CD8-positive, alpha-beta memory T cell (primary cell): ENCODE results near the gene ATP2B2. TPM values are rescaled to one million over a fixed set of nuclear protein-coding genes. Genes with fewer than 3 reads are reported as not detected.

Experiments used
- CTCF ChIA-PET: fragments of 350-600 bp; sonication (Branson Sonifier 250); formaldehyde crosslinking; loops from one replicate; lab custom pipeline; 2021; ENCODE audit warnings: antibody characterized with exemption; lab: Charles Lee
- POLR2A ChIA-PET: fragments of 350-600 bp; sonication (Branson Sonifier 250); formaldehyde crosslinking; loops from one replicate; lab custom pipeline; 2021; ENCODE audit warnings: antibody characterized with exemption; lab: Charles Lee
- DNase-seq, 5 donors: peaks; one replicate each; pipeline versions ENCODE4 v3.0.0 to v3.0.0-alpha.2; 2020 to 2022; ENCODE audit warnings: mixed read lengths in 1 of 5
- H3K27ac ChIP-seq: one replicate; pipeline ENCODE4 v1.7.0; 2013; ENCODE audit warnings: low read depth, mild to moderate bottlenecking, low read length, moderate library complexity
- H3K27me3 ChIP-seq: 2 replicates; pipeline ENCODE4 v1.7.0; 2013; ENCODE audit warnings: low read length, mild to moderate bottlenecking; ENCODE audit not compliant: insufficient read depth, poor library complexity, severe bottlenecking
- H3K36me3 ChIP-seq: 2 replicates; pipeline ENCODE4 v1.7.0; 2013; ENCODE audit warnings: mild to moderate bottlenecking, low read length, moderate library complexity; ENCODE audit not compliant: insufficient read depth
- H3K4me1 ChIP-seq: 2 replicates; pipeline ENCODE4 v1.7.0; 2013; ENCODE audit warnings: mild to moderate bottlenecking, low read length, moderate library complexity; ENCODE audit not compliant: insufficient read depth
- H3K4me3 ChIP-seq: 2 replicates; pipeline ENCODE4 v1.7.0; 2013; ENCODE audit warnings: mild to moderate bottlenecking, low read length
- H3K9me3 ChIP-seq: 2 replicates; pipeline ENCODE4 v1.7.0; 2013; ENCODE audit warnings: mild to moderate bottlenecking, low read length
- H3K27ac Mint-ChIP-seq, 8 donors: one replicate each; pipeline ENCODE4 v1.8.0; 2020 to 2021; ENCODE audit warnings: mixed read lengths in 8 of 8, mild to moderate bottlenecking in 6 of 8, inconsistent platforms in 3 of 8, moderate library complexity in 3 of 8
- H3K27me3 Mint-ChIP-seq, 2 donors: one replicate each; pipeline ENCODE4 v1.8.0; 2020 to 2021; ENCODE audit warnings: mixed read lengths in 2 of 2, mild to moderate bottlenecking in 1 of 2, moderate library complexity in 1 of 2
- H3K36me3 Mint-ChIP-seq, 3 donors: one replicate each; pipeline ENCODE4 v1.8.0; 2020 to 2021; ENCODE audit warnings: mixed read lengths in 3 of 3, inconsistent platforms in 1 of 3, mild to moderate bottlenecking in 1 of 3
- H3K4me1 Mint-ChIP-seq, 3 donors: one replicate each; pipeline ENCODE4 v1.8.0; 2020 to 2021; ENCODE audit warnings: mixed read lengths in 3 of 3, inconsistent platforms in 1 of 3, mild to moderate bottlenecking in 1 of 3
- H3K4me3 Mint-ChIP-seq, 7 donors: one replicate each; pipeline ENCODE4 v1.8.0; 2020 to 2021; ENCODE audit warnings: mixed read lengths in 7 of 7, mild to moderate bottlenecking in 6 of 7, moderate library complexity in 4 of 7, inconsistent platforms in 2 of 7
- H3K9me3 Mint-ChIP-seq, 5 donors: one replicate each; pipeline ENCODE4 v1.8.0; 2020 to 2022; ENCODE audit warnings: mixed read lengths in 5 of 5, mild to moderate bottlenecking in 3 of 5, moderate library complexity in 2 of 5, inconsistent platforms in 1 of 5
- polyA plus RNA-seq: library from polyadenylated mRNA; unstranded; fragments of 300-500 nt; fragmentation: Illumina TruSeq; gene quantifications from one replicate; pipeline ENCODE4 v1.2.3, GENCODE V29; 2021
- total RNA-seq, 2 experiments: library from RNA; stranded (reverse); gene quantifications; one replicate each; pipeline ENCODE4 v1.2.3, GENCODE V29; 2021

The ATP2B2 gene
- total and polyA plus RNA-seq, 3 experiments from 2014 or later = not detected

GRCh38 chr3:10334459-10334858 lies 170.9 kb downstream of the ATP2B2 start:
- no peaks in the 10 kb centered on the region for H3K4me1 ChIP-seq
- peaks cover 0 to 5% (median 4%) of the 10 kb centered on the region in 3 donors for H3K4me1 Mint-ChIP-seq
- no peak overlapping the region for H3K4me3 ChIP-seq
- H3K27ac ChIP-seq = no peak overlapping the region
- CTCF ChIA-PET = interaction anchor here (1.0 to 1.3 kb wide), 2 partner anchors 13 to 406 kb away, joined by 3 read pairs; partner anchors contain the start of gene SEC13
- peaks cover 0 to under 1% (median 0%) of the 10 kb centered on the region in 3 donors for H3K36me3 Mint-ChIP-seq
- H3K9me3 Mint-ChIP-seq = no peaks in the 10 kb centered on the region
- H3K27me3 ChIP-seq = no peaks in the 10 kb centered on the region
- no peak for DNase-seq
- H3K27me3 Mint-ChIP-seq = peaks cover 9 to 15% of the 10 kb centered on the region in 2 donors
- no peaks in the 10 kb centered on the region for H3K9me3 ChIP-seq
- H3K4me3 Mint-ChIP-seq = no peak overlapping the region
- H3K27ac Mint-ChIP-seq = no peak overlapping the region
- no peaks in the 10 kb centered on the region for H3K36me3 ChIP-seq
- POLR2A ChIA-PET = no interaction called here

GRCh38 chr3:10334042-10334441 lies 171.3 kb downstream of the ATP2B2 start:
- H3K9me3 Mint-ChIP-seq = no peaks in the 10 kb centered on the region

GRCh38 chr3:10333349-10333650 lies 172.1 kb downstream of the ATP2B2 start:
- H3K27me3 Mint-ChIP-seq = peaks cover 20 to 21% of the 10 kb centered on the region in 2 donors
- peaks cover 0 to 5% (median 0%) of the 10 kb centered on the region in 3 donors for H3K36me3 Mint-ChIP-seq
- no peak overlapping the region for H3K4me3 Mint-ChIP-seq
- peaks cover 0 to 5% (median 4%) of the 10 kb centered on the region in 3 donors for H3K4me1 Mint-ChIP-seq
- no peaks in the 10 kb centered on the region for H3K27me3 ChIP-seq
- no peak overlapping the region for H3K4me3 ChIP-seq
- CTCF ChIA-PET = no interaction called here
- H3K27ac Mint-ChIP-seq = no peak overlapping the region
- POLR2A ChIA-PET = no interaction called here
- H3K9me3 ChIP-seq = no peaks in the 10 kb centered on the region
- no peak for DNase-seq
- no peak overlapping the region for H3K27ac ChIP-seq
- no peaks in the 10 kb centered on the region for H3K4me1 ChIP-seq
- H3K36me3 ChIP-seq = no peaks in the 10 kb centered on the region
- no peaks in the 10 kb centered on the region for H3K9me3 Mint-ChIP-seq

More at GRCh38 chr3:10334042-10334441, 171.3 kb downstream of the ATP2B2 start:
- no peak for DNase-seq
- Histone ChIP-seq H3K27me3 (no peaks in the 10 kb centered on the region), H3K27ac (no peak overlapping the region), H3K4me3 (no peak overlapping the region), H3K36me3 (no peaks in the 10 kb centered on the region), H3K9me3 (no peaks in the 10 kb centered on the region), H3K4me1 (no peaks in the 10 kb centered on the region)
- POLR2A ChIA-PET = no interaction called here
- Mint-ChIP-seq H3K4me3 (no peak overlapping the region), H3K4me1 (peaks cover 0 to 5% (median 4%) of the 10 kb centered on the region in 3 donors), H3K36me3 (peaks cover 0 to 5% (median 0%) of the 10 kb centered on the region in 3 donors), H3K27me3 (peaks cover 13 to 17% of the 10 kb centered on the region in 2 donors), H3K27ac (peak overlapping the region in 1 of 8 donors; percentile 38)
- CTCF ChIA-PET = interaction anchor here (1.0 to 1.3 kb wide), 2 partner anchors 13 to 406 kb away, joined by 3 read pairs; partner anchors contain the start of gene SEC13

- Mint-ChIP-seq H3K4me1 (peaks cover 0 to 5% (median 4%) of the 10 kb centered on the region in 3 donors), H3K9me3 (no peaks in the 10 kb centered on the region), H3K4me3 (no peak overlapping the region), H3K27me3 (peaks cover 21 to 23% of the 10 kb centered on the region in 2 donors), H3K27ac (no peak overlapping the region), H3K36me3 (peaks cover 0 to 5% (median 0%) of the 10 kb centered on the region in 3 donors)
- no peaks in the 10 kb centered on the region for H3K4me1 ChIP-seq
- no peaks in the 10 kb centered on the region for H3K36me3 ChIP-seq
- no peaks in the 10 kb centered on the region for H3K9me3 ChIP-seq
- ChIA-PET CTCF (no interaction called here), POLR2A (no interaction called here)
- no peak overlapping the region for H3K27ac ChIP-seq
- H3K27me3 ChIP-seq = no peaks in the 10 kb centered on the region
- DNase-seq = peak in 1 of 5 donors; percentile 24
- no peak overlapping the region for H3K4me3 ChIP-seq
These were observed 172.7 kb downstream of the ATP2B2 start for GRCh38 chr3:10332481-10333348.

DNA sequence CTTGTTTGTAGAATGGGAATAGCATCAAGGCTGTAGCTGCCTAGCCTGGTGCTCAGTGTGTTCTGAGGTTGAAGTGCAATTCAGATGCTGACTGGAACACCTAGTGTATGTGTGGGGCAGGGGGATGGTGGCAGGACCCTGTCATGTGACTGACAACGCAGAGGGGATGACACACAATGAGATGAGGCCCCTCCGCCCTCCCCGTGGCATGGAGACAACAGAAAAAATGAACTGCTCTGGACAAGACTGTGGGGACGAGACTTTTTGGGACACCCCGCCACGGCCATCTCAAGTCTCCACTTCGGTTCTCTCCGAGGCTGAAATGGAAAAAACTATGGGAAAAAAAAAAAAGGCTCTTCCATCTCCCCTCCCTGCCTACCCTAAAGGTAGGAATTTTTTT lies 174.1 kb downstream of the ATP2B2 start:
- no peaks in the 10 kb centered on the region for H3K9me3 Mint-ChIP-seq
- no peak overlapping the region for H3K4me3 Mint-ChIP-seq
- H3K4me1 ChIP-seq = no peaks in the 10 kb centered on the region
- no peaks in the 10 kb centered on the region for H3K36me3 ChIP-seq
- peaks cover 0 to 5% (median 0%) of the 10 kb centered on the region in 3 donors for H3K36me3 Mint-ChIP-seq
- H3K27me3 Mint-ChIP-seq = peaks cover 25 to 33% of the 10 kb centered on the region in 2 donors
- H3K4me1 Mint-ChIP-seq = peaks cover 0 to 5% (median 4%) of the 10 kb centered on the region in 3 donors
- no peaks in the 10 kb centered on the region for H3K9me3 ChIP-seq
- CTCF ChIA-PET = interaction anchor here (1.3 kb wide), 1 partner anchor 13 kb away, joined by 3 read pairs; no protein-coding TSS in a partner anchor
- POLR2A ChIA-PET = no interaction called here
- DNase-seq = peak in 1 of 5 donors; percentile 26
- no peaks in the 10 kb centered on the region for H3K27me3 ChIP-seq
- H3K27ac ChIP-seq = no peak overlapping the region
- H3K27ac Mint-ChIP-seq = no peak overlapping the region
- H3K4me3 ChIP-seq = no peak overlapping the region

- no peaks in the 10 kb centered on the region for H3K27me3 ChIP-seq
- POLR2A ChIA-PET = no interaction called here
- H3K27ac ChIP-seq = no peak overlapping the region
- H3K36me3 Mint-ChIP-seq = peaks cover 0 to 5% (median 0%) of the 10 kb centered on the region in 3 donors
- H3K4me3 Mint-ChIP-seq = no peak overlapping the region
- H3K4me1 Mint-ChIP-seq = peaks cover 0 to 5% (median 4%) of the 10 kb centered on the region in 3 donors
- no peaks in the 10 kb centered on the region for H3K4me1 ChIP-seq
- H3K36me3 ChIP-seq = no peaks in the 10 kb centered on the region
- H3K9me3 Mint-ChIP-seq = no peaks in the 10 kb centered on the region
- peaks cover 25 to 39% of the 10 kb centered on the region in 2 donors for H3K27me3 Mint-ChIP-seq
- no peaks in the 10 kb centered on the region for H3K9me3 ChIP-seq
- peak in 1 of 5 donors; percentile 33 for DNase-seq
- H3K4me3 ChIP-seq = no peak overlapping the region
- CTCF ChIA-PET = interaction anchor here (1.3 kb wide), 1 partner anchor 14 kb away, joined by 3 read pairs; no protein-coding TSS in a partner anchor
- H3K27ac Mint-ChIP-seq = no peak overlapping the region
These were observed 175.1 kb downstream of the ATP2B2 start for GRCh38 chr3:10330319-10330718.

- Histone ChIP-seq H3K27me3 (no peaks in the 10 kb centered on the region), H3K27ac (no peak overlapping the region), H3K4me3 (no peak overlapping the region), H3K4me1 (no peaks in the 10 kb centered on the region), H3K9me3 (no peaks in the 10 kb centered on the region), H3K36me3 (no peaks in the 10 kb centered on the region)
- Mint-ChIP-seq H3K27ac (no peak overlapping the region), H3K36me3 (peaks cover 0 to 5% (median 0%) of the 10 kb centered on the region in 3 donors), H3K4me3 (no peak overlapping the region), H3K27me3 (peaks cover 22 to 39% of the 10 kb centered on the region in 2 donors), H3K9me3 (no peaks in the 10 kb centered on the region), H3K4me1 (no peaks in the 10 kb centered on the region)
- POLR2A ChIA-PET = no interaction called here
- DNase-seq = peak in 1 of 5 donors; percentile 3
- CTCF ChIA-PET = no interaction called here
These were observed 175.8 kb downstream of the ATP2B2 start for GRCh38 chr3:10329495-10330015.
